ENCODE results near the gene MIOX. TPM values are rescaled to one million over a fixed set of nuclear protein-coding genes. Genes with fewer than 3 reads are reported as not detected.
A peak's percentile ranks its signal among the peaks of the same experiment; 100 is the strongest.

The MIOX gene
- total and polyA plus RNA-seq, 2 of the 13 experiments (the other 11 are each of a cell fraction or from before 2014, with no cell fraction given), result 1.5 to 2.9 TPM

GRCh38 chr22:50507991-50508884 lies 21.6 kb downstream of the MIOX start, which contains the start of gene NCAPH2 (continued):
- TF ChIP-seq ZNF580 (CRISPR knock-in tag; IDR thresholded peaks at IDR 0.05; ENCODE audit: borderline replicate concordance, low read depth), result no peak
- TF ChIP-seq SRF (IDR thresholded peaks at IDR 0.05; ENCODE audit: low read depth, low read length), result peak; percentile 72; the same call in 1 of the 2 replicates
- peak; percentile 96 for TF ChIP-seq SAP130 (CRISPR knock-in tag; IDR thresholded peaks at IDR 0.05; ENCODE audit: low read depth)
- TF ChIP-seq ZNF782 (CRISPR knock-in tag; IDR thresholded peaks at IDR 0.05; ENCODE audit: borderline replicate concordance), result no peak
- TF ChIP-seq ZNF205 (CRISPR knock-in tag; IDR thresholded peaks at IDR 0.05), result peak; percentile 78; the same call in 1 of the 2 replicates
- TF ChIP-seq ZNF18 (CRISPR knock-in tag; IDR thresholded peaks at IDR 0.05; ENCODE audit: insufficient replicate concordance), result no peak
- TF ChIP-seq ZNF451 (CRISPR knock-in tag; IDR thresholded peaks at IDR 0.05), result 0 out of 2 replicates have a peak, but pooled peaks have one; percentile 33
- TF ChIP-seq KLF15 (CRISPR knock-in tag; IDR thresholded peaks at IDR 0.05; ENCODE audit: borderline replicate concordance), result 0 out of 2 replicates have a peak, but pooled peaks have one; percentile 39
- 0 out of 2 replicates have a peak, but pooled peaks have one; percentile 50 for TF ChIP-seq CSRNP2 (CRISPR knock-in tag; conservative IDR thresholded peaks at IDR 0.05; ENCODE audit: low read depth)
- TF ChIP-seq SIX1 (CRISPR knock-in tag; IDR thresholded peaks at IDR 0.05; ENCODE audit: borderline replicate concordance), result no peak
- peak; percentile 49 for TF ChIP-seq ZBTB26 (CRISPR knock-in tag; IDR thresholded peaks at IDR 0.05; ENCODE audit: borderline replicate concordance)
- peak; percentile 71; the same call in 1 of the 2 replicates for TF ChIP-seq TARDBP (CRISPR knock-in tag; IDR thresholded peaks at IDR 0.05)
- no peak for TF ChIP-seq ZNF335 (CRISPR knock-in tag; IDR thresholded peaks at IDR 0.05)
- TF ChIP-seq EEA1 (CRISPR knock-in tag; IDR thresholded peaks at IDR 0.05; ENCODE audit: borderline replicate concordance), result 0 out of 2 replicates have a peak, but pooled peaks have one; percentile 39
- TF ChIP-seq ZNF263 (CRISPR knock-in tag; IDR thresholded peaks at IDR 0.05), result no peak
- peak; percentile 44; the same call in 1 of the 2 replicates for TF ChIP-seq IKZF5 (CRISPR knock-in tag; IDR thresholded peaks at IDR 0.05)
- TF ChIP-seq ZNF746 (CRISPR knock-in tag; IDR thresholded peaks at IDR 0.05), result peak; percentile 51; the same call in 1 of the 2 replicates
- TF ChIP-seq ZNF124 (CRISPR knock-in tag; IDR thresholded peaks at IDR 0.05), result no peak
- TF ChIP-seq ZNF878 (CRISPR knock-in tag; IDR thresholded peaks at IDR 0.05), result no peak
- TF ChIP-seq NR2F2 (IDR thresholded peaks at IDR 0.05; ENCODE audit: borderline replicate concordance, low read depth), result no peak
- TF ChIP-seq ZNF784 (CRISPR knock-in tag; IDR thresholded peaks at IDR 0.05; ENCODE audit: borderline replicate concordance), result no peak
- TF ChIP-seq TBP (CRISPR knock-in tag; IDR thresholded peaks at IDR 0.05), result no peak
- no peak for TF ChIP-seq ZNF672 (CRISPR knock-in tag; IDR thresholded peaks at IDR 0.05)
